Vagina (tissue), 2 donors: ENCODE data around the gene OPALIN.

ENCODE experiments used
- CTCF ChIP-seq, 3 experiments: fragments of 450-650 bp in 2 of 3; fragments of 200-600 bp in 1 of 3; sonication (generic) in 1 of 3; IDR thresholded peaks; one replicate each; pipeline ENCODE4 v1.5.1; 2017 to 2019; ENCODE audit warnings: antibody characterized with exemption in 3 of 3, mild to moderate bottlenecking in 2 of 3, moderate library complexity in 2 of 3
- POLR2A ChIP-seq, 2 donors: fragments of 450-650 bp; IDR thresholded peaks; one replicate each; pipeline ENCODE4 v1.6.1; 2017; ENCODE audit warnings: antibody characterized with exemption in 2 of 2, mild to moderate bottlenecking in 2 of 2, moderate library complexity in 2 of 2

- peak; percentile 36 to 90 (median 80) for TF ChIP-seq CTCF (IDR thresholded peaks at IDR 0.05)
- no peak for TF ChIP-seq POLR2A (IDR thresholded peaks at IDR 0.05)
Observed at GRCh38 chr10:96374985-96375830, 16.4 kb upstream of the OPALIN start.
